Measurements from ENCODE around the gene FNIP2.
"Not testable (repeated sequence)": the region's sequence is repeated elsewhere in the genome, so short reads cannot be mapped to it uniquely, and the experiment has no call there.

Gene FNIP2

DNA sequence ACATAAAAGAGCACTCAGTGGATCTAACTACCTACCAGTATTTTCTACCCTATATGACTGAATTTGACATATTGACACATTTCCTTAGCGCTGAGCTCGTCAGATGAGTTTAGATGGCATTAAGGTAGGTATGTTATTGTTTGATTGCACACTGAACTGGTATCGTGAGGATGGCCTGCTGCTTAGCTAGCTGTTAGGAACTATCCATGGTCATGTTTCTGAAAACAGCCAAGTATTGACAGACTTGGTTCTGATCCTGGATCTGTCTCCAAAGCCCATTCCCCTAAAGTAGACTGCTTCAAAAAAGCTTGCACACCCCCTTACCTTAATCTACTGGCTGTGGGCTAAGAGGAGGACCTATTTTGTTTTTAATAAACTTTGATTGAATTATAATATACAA lies 32.9 kb downstream of the FNIP2 start:
- H3K27me3 ChIP-seq (ENCODE audit: insufficient read depth, low read length, poor library complexity), result no peaks in the 10 kb centered on the region
- H3K4me2 ChIP-seq (ENCODE audit: low read length), result no peak overlapping the region
- no peak overlapping the region for H3K9ac ChIP-seq (ENCODE audit: low read length)
- no peak for DNase-seq
- H2AK5ac ChIP-seq (ENCODE audit: low read length), result no peak overlapping the region
- H3K79me1 ChIP-seq (ENCODE audit: low read length), result no peaks in the 10 kb centered on the region
- H4K8ac ChIP-seq (ENCODE audit: low read depth, low read length), result no peak overlapping the region
- H3K4me3 ChIP-seq (ENCODE audit: low read length), result no peak overlapping the region
- H4K5ac ChIP-seq (ENCODE audit: low read length), result no peak overlapping the region
- no peak overlapping the region for H3K27ac ChIP-seq (ENCODE audit: low read depth, low read length)
- peaks cover 5% of the 10 kb centered on the region for H3K4me1 ChIP-seq (ENCODE audit: control insufficient read depth, low read depth, low read length)
- no peak overlapping the region for H3K23ac ChIP-seq (ENCODE audit: low read length)
- no peaks in the 10 kb centered on the region for H3K79me2 ChIP-seq (ENCODE audit: control insufficient read depth, insufficient read depth, low read length)
- H2BK120ac ChIP-seq (ENCODE audit: low read depth, low read length), result no peak overlapping the region
- H3K56ac ChIP-seq (ENCODE audit: low read length), result no peak overlapping the region
- no peak overlapping the region for H2BK15ac ChIP-seq (replicated peaks; ENCODE audit: low read depth)
- no peak overlapping the region for H3K18ac ChIP-seq (ENCODE audit: low read length)
- WGBS (ENCODE audit: extremely low coverage, insufficient coverage, low lambda C conversion rate), result no CpG with 5 or more reads among the region's 3 CpGs
- H3K36me3 ChIP-seq (ENCODE audit: control insufficient read depth, insufficient read depth, low read length), result no peaks in the 10 kb centered on the region
- H3K4ac ChIP-seq (ENCODE audit: low read depth, low read length), result no peak overlapping the region
- no peak overlapping the region for H2BK5ac ChIP-seq (ENCODE audit: low read length)

DNA sequence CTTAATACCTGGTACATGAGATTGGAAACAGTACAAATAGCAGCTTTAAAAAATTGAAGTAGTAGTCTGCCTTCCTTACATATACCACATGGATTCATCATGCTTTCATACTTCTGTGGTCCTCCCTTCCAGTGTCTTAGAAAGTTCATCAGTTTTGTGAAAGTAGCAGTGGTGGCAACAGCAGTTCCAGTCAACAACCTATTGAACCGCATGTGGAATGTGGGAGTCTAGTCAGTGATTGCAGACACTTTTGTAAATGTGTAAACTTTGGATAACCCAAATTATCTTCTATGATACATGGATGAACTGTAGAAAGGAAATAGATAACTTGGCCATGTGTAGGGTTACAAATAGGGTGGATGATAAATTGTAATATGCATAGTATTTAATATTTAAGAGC lies 34.1 kb downstream of the FNIP2 start:
- Histone ChIP-seq H3K27me3 (ENCODE audit: insufficient read depth, low read length, poor library complexity) (no peaks in the 10 kb centered on the region), H4K5ac (ENCODE audit: low read length) (no peak overlapping the region), H2AK5ac (ENCODE audit: low read length) (no peak overlapping the region), H3K4ac (ENCODE audit: low read depth, low read length) (no peak overlapping the region), H3K79me1 (ENCODE audit: low read length) (no peaks in the 10 kb centered on the region), H3K9ac (ENCODE audit: low read length) (no peak overlapping the region), H3K18ac (ENCODE audit: low read length) (no peak overlapping the region), H3K79me2 (ENCODE audit: control insufficient read depth, insufficient read depth, low read length) (no peaks in the 10 kb centered on the region), H3K23ac (ENCODE audit: low read length) (no peak overlapping the region), H3K4me2 (ENCODE audit: low read length) (no peak overlapping the region), H2BK5ac (ENCODE audit: low read length) (no peak overlapping the region), H3K4me3 (ENCODE audit: low read length) (no peak overlapping the region), H3K36me3 (ENCODE audit: control insufficient read depth, insufficient read depth, low read length) (no peaks in the 10 kb centered on the region), H3K56ac (ENCODE audit: low read length) (no peak overlapping the region), H3K4me1 (ENCODE audit: control insufficient read depth, low read depth, low read length) (peaks cover 5% of the 10 kb centered on the region), H2BK15ac (replicated peaks; ENCODE audit: low read depth) (no peak overlapping the region), H3K27ac (ENCODE audit: low read depth, low read length) (no peak overlapping the region), H2BK120ac (ENCODE audit: low read depth, low read length) (no peak overlapping the region), H4K8ac (ENCODE audit: low read depth, low read length) (no peak overlapping the region)
- DNase-seq, result no peak
- WGBS (ENCODE audit: extremely low coverage, insufficient coverage, low lambda C conversion rate), result no CpG with 5 or more reads among the region's 1 CpG

GRCh38 chr4:158805635-158806471 lies 37.0 kb downstream of the FNIP2 start:
- no peaks in the 10 kb centered on the region for H3K79me1 ChIP-seq (ENCODE audit: low read length)
- no peak overlapping the region for H4K8ac ChIP-seq (ENCODE audit: low read depth, low read length)
- H3K27ac ChIP-seq (ENCODE audit: low read depth, low read length), result no peak overlapping the region
- no peak overlapping the region for H4K5ac ChIP-seq (ENCODE audit: low read length)
- no peak overlapping the region for H3K4ac ChIP-seq (ENCODE audit: low read depth, low read length)
- H3K4me1 ChIP-seq (ENCODE audit: control insufficient read depth, low read depth, low read length), result peaks cover 6% of the 10 kb centered on the region
- no peak overlapping the region for H2BK120ac ChIP-seq (ENCODE audit: low read depth, low read length)
- peak overlapping the region; percentile 64 for H2BK15ac ChIP-seq (replicated peaks; ENCODE audit: low read depth)
- H2BK5ac ChIP-seq (ENCODE audit: low read length), result no peak overlapping the region
- no peak overlapping the region for H3K18ac ChIP-seq (ENCODE audit: low read length)
- DNase-seq, result no peak
- H3K4me2 ChIP-seq (ENCODE audit: low read length), result no peak overlapping the region
- peak overlapping the region; percentile 11 for H2AK5ac ChIP-seq (ENCODE audit: low read length)
- H3K4me3 ChIP-seq (ENCODE audit: low read length), result no peak overlapping the region
- no peaks in the 10 kb centered on the region for H3K79me2 ChIP-seq (ENCODE audit: control insufficient read depth, insufficient read depth, low read length)
- no CpG with 5 or more reads among the region's 10 CpGs for WGBS (ENCODE audit: extremely low coverage, insufficient coverage, low lambda C conversion rate)
- no peaks in the 10 kb centered on the region for H3K36me3 ChIP-seq (ENCODE audit: control insufficient read depth, insufficient read depth, low read length)
- no peak overlapping the region for H3K9ac ChIP-seq (ENCODE audit: low read length)
- H3K23ac ChIP-seq (ENCODE audit: low read length), result no peak overlapping the region
- H3K27me3 ChIP-seq (ENCODE audit: insufficient read depth, low read length, poor library complexity), result no peaks in the 10 kb centered on the region
- H3K56ac ChIP-seq (ENCODE audit: low read length), result no peak overlapping the region

DNA sequence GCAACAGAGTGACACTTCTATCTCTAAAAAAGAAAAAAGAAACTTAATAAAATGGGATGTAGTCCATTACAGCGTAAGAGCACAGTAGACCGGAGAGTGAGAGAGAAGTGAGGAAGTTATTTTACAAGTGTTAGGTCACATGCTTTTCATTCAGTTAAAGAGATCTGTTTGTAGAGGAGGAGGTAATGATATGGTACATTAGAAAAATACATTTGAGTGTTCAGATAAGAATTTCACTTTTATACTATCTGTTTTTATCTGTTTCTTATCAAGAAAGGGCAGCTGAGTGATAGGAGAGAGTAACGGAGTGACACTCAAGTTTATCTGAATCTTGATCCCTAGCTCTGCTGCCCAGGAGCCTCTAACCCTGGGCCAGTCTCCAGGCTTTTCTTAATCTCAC lies 38.9 kb downstream of the FNIP2 start:
- Histone ChIP-seq H3K79me1 (ENCODE audit: low read length) (no peaks in the 10 kb centered on the region), H3K79me2 (ENCODE audit: control insufficient read depth, insufficient read depth, low read length) (no peaks in the 10 kb centered on the region), H3K23ac (ENCODE audit: low read length) (no peak overlapping the region), H3K36me3 (ENCODE audit: control insufficient read depth, insufficient read depth, low read length) (no peaks in the 10 kb centered on the region), H3K4ac (ENCODE audit: low read depth, low read length) (no peak overlapping the region), H4K5ac (ENCODE audit: low read length) (no peak overlapping the region), H3K4me2 (ENCODE audit: low read length) (no peak overlapping the region), H3K56ac (ENCODE audit: low read length) (no peak overlapping the region), H4K8ac (ENCODE audit: low read depth, low read length) (no peak overlapping the region), H3K18ac (ENCODE audit: low read length) (no peak overlapping the region), H2BK120ac (ENCODE audit: low read depth, low read length) (no peak overlapping the region), H2BK5ac (ENCODE audit: low read length) (no peak overlapping the region), H3K9ac (ENCODE audit: low read length) (no peak overlapping the region), H3K27ac (ENCODE audit: low read depth, low read length) (no peak overlapping the region), H2AK5ac (ENCODE audit: low read length) (no peak overlapping the region), H3K4me3 (ENCODE audit: low read length) (no peak overlapping the region), H3K4me1 (ENCODE audit: control insufficient read depth, low read depth, low read length) (peaks cover 4% of the 10 kb centered on the region), H2BK15ac (replicated peaks; ENCODE audit: low read depth) (no peak overlapping the region), H3K27me3 (ENCODE audit: insufficient read depth, low read length, poor library complexity) (no peaks in the 10 kb centered on the region)
- DNase-seq, result peak; percentile 75
- no CpG with 5 or more reads among the region's 3 CpGs for WGBS (ENCODE audit: extremely low coverage, insufficient coverage, low lambda C conversion rate)

DNA sequence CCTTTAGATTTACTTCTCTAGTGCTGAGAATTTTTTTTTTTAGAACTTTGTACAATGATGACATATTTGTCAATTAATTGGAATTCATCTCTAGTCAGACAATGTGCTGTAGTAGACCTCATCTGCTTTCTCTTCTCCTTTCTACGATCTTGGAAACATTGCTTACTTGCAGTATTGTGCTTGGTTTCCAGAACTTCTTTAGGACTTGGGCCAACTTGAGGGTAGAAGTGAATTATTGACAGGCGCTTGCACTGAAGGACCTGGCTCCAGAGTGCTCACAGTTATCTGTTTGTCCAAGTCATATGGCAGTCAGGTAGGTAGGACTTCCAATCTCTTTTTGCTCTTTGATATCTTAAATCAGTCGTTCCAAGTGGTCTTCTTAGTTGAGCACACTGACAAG lies 39.6 kb downstream of the FNIP2 start:
- Histone ChIP-seq H3K4me1 (ENCODE audit: control insufficient read depth, low read depth, low read length) (peaks cover 4% of the 10 kb centered on the region), H3K18ac (ENCODE audit: low read length) (no peak overlapping the region), H2BK15ac (replicated peaks; ENCODE audit: low read depth) (no peak overlapping the region), H3K27ac (ENCODE audit: low read depth, low read length) (no peak overlapping the region), H3K4me3 (ENCODE audit: low read length) (no peak overlapping the region), H4K8ac (ENCODE audit: low read depth, low read length) (no peak overlapping the region), H3K23ac (ENCODE audit: low read length) (no peak overlapping the region), H3K4me2 (ENCODE audit: low read length) (no peak overlapping the region), H3K36me3 (ENCODE audit: control insufficient read depth, insufficient read depth, low read length) (no peaks in the 10 kb centered on the region), H3K79me2 (ENCODE audit: control insufficient read depth, insufficient read depth, low read length) (no peaks in the 10 kb centered on the region), H2BK5ac (ENCODE audit: low read length) (no peak overlapping the region), H3K56ac (ENCODE audit: low read length) (no peak overlapping the region), H3K79me1 (ENCODE audit: low read length) (no peaks in the 10 kb centered on the region), H4K5ac (ENCODE audit: low read length) (no peak overlapping the region), H3K27me3 (ENCODE audit: insufficient read depth, low read length, poor library complexity) (no peaks in the 10 kb centered on the region), H3K9ac (ENCODE audit: low read length) (no peak overlapping the region), H3K4ac (ENCODE audit: low read depth, low read length) (no peak overlapping the region), H2AK5ac (ENCODE audit: low read length) (no peak overlapping the region), H2BK120ac (ENCODE audit: low read depth, low read length) (no peak overlapping the region)
- DNase-seq, result no peak
- no CpG with 5 or more reads among the region's 3 CpGs for WGBS (ENCODE audit: extremely low coverage, insufficient coverage, low lambda C conversion rate)

DNA sequence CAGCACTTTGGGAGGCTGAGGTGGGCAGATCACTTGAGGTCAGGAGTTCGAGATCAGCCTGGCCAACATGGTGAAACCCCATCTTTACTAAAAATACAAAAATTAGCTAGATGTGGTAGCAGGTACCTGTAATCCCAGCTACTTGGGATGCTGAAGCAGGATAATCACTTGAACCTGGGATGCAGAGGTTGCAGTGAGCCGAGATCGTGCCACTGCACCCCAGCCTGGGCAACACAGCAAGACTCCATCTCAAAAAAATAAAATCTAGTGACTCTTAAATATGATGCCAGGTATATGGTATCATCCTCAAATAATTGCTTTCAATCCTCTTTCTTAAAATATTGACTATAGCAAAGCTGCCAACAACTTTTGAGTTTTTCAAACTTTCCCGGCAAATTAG lies 40.4 kb downstream of the FNIP2 start:
- H3K27me3 ChIP-seq (ENCODE audit: insufficient read depth, low read length, poor library complexity); H3K56ac ChIP-seq (ENCODE audit: low read length); H4K5ac ChIP-seq (ENCODE audit: low read length); H3K36me3 ChIP-seq (ENCODE audit: control insufficient read depth, insufficient read depth, low read length); DNase-seq; H2BK15ac ChIP-seq (replicated peaks; ENCODE audit: low read depth); H3K18ac ChIP-seq (ENCODE audit: low read length); H2BK5ac ChIP-seq (ENCODE audit: low read length); H4K8ac ChIP-seq (ENCODE audit: low read depth, low read length); H3K4me3 ChIP-seq (ENCODE audit: low read length); H3K79me2 ChIP-seq (ENCODE audit: control insufficient read depth, insufficient read depth, low read length); H3K79me1 ChIP-seq (ENCODE audit: low read length); H2AK5ac ChIP-seq (ENCODE audit: low read length); H3K27ac ChIP-seq (ENCODE audit: low read depth, low read length); H3K9ac ChIP-seq (ENCODE audit: low read length); H3K4me2 ChIP-seq (ENCODE audit: low read length); H3K4me1 ChIP-seq (ENCODE audit: control insufficient read depth, low read depth, low read length); H2BK120ac ChIP-seq (ENCODE audit: low read depth, low read length); H3K23ac ChIP-seq (ENCODE audit: low read length); H3K4ac ChIP-seq (ENCODE audit: low read depth, low read length): not testable (repeated sequence)
- WGBS (ENCODE audit: extremely low coverage, insufficient coverage, low lambda C conversion rate), result no CpG with 5 or more reads among the region's 4 CpGs
